Measurements from ENCODE around the gene BRSK2.

The BRSK2 gene

GRCh38 chr11:1406571-1407485, 17.1 kb downstream of the BRSK2 start (continued):
- no peak for TF ChIP-seq BACH2 (CRISPR knock-in tag; IDR thresholded peaks at IDR 0.05; ENCODE audit: borderline replicate concordance)
- TF ChIP-seq TSHZ2 (CRISPR knock-in tag; IDR thresholded peaks at IDR 0.05): no peak

- TF ChIP-seq SNAI2 (CRISPR knock-in tag; IDR thresholded peaks at IDR 0.05) (no peak), PPARA (CRISPR knock-in tag; IDR thresholded peaks at IDR 0.05; ENCODE audit: borderline replicate concordance) (no peak), ARNTL (CRISPR knock-in tag; IDR thresholded peaks at IDR 0.05; ENCODE audit: borderline replicate concordance, low read depth) (no peak), TOX (CRISPR knock-in tag; IDR thresholded peaks at IDR 0.05; ENCODE audit: borderline replicate concordance) (no peak), ZC3H10 (CRISPR knock-in tag; IDR thresholded peaks at IDR 0.05) (no peak)
- no peak for ATAC-seq
Measured at GRCh38 chr11:1407668-1408067, 17.9 kb downstream of the BRSK2 start.

- ATAC-seq: no peak
- no peak for TF ChIP-seq ZNF8 (CRISPR knock-in tag; IDR thresholded peaks at IDR 0.05)
- no peak for TF ChIP-seq RARB (CRISPR knock-in tag; IDR thresholded peaks at IDR 0.05)
- no peak for TF ChIP-seq TOX (CRISPR knock-in tag; IDR thresholded peaks at IDR 0.05; ENCODE audit: borderline replicate concordance)
- no peak for TF ChIP-seq BACH2 (CRISPR knock-in tag; IDR thresholded peaks at IDR 0.05; ENCODE audit: borderline replicate concordance)
- TF ChIP-seq ARNTL (CRISPR knock-in tag; IDR thresholded peaks at IDR 0.05; ENCODE audit: borderline replicate concordance, low read depth): no peak
- no peak for TF ChIP-seq CSDC2 (CRISPR knock-in tag; IDR thresholded peaks at IDR 0.05)
- TF ChIP-seq ZFP30 (CRISPR knock-in tag; IDR thresholded peaks at IDR 0.05): no peak
- TF ChIP-seq ZC3H10 (CRISPR knock-in tag; IDR thresholded peaks at IDR 0.05): no peak
- no peak for TF ChIP-seq ESRRG (CRISPR knock-in tag; IDR thresholded peaks at IDR 0.05)
- TF ChIP-seq GLIS3 (CRISPR knock-in tag; IDR thresholded peaks at IDR 0.05): no peak
- no peak for TF ChIP-seq PATZ1 (CRISPR knock-in tag; IDR thresholded peaks at IDR 0.05; ENCODE audit: borderline replicate concordance)
- no peak for TF ChIP-seq CSRNP3 (CRISPR knock-in tag; IDR thresholded peaks at IDR 0.05)
- TF ChIP-seq ZNF565 (CRISPR knock-in tag; conservative IDR thresholded peaks at IDR 0.05; ENCODE audit: low read depth): no peak
- no peak for TF ChIP-seq TSHZ2 (CRISPR knock-in tag; IDR thresholded peaks at IDR 0.05)
- no peak for TF ChIP-seq ZFP3 (CRISPR knock-in tag; IDR thresholded peaks at IDR 0.05)
Measured at GRCh38 chr11:1408346-1408745, 18.6 kb downstream of the BRSK2 start.

Data from SK-N-SH treated with all-trans-retinoic acid at 6 μM for 48 hours (cell line).